ENCODE measurements around the gene ICAM5. TPM values are rescaled to one million over a fixed set of nuclear protein-coding genes. Genes with fewer than 3 reads are reported as not detected.

ICAM5 gene
- total RNA-seq, 1 experiment from 2014 or later = 19.5 TPM

- TF ChIP-seq REST (IDR thresholded peaks at IDR 0.05; ENCODE audit: insufficient read depth in 1 of 2, low read depth in 2 of 2, low read length in 1 of 2) (no peak), POLR2AphosphoS5 (IDR thresholded peaks at IDR 0.05; ENCODE audit: low read depth, low read length) (no peak), CTCF (IDR thresholded peaks at IDR 0.05) (no peak), TCF7L2 (IDR thresholded peaks at IDR 0.05; ENCODE audit: low read depth, low read length) (no peak), SIN3A (IDR thresholded peaks at IDR 0.05; ENCODE audit: borderline replicate concordance, insufficient read depth, low read depth, low read length) (no peak)
- Histone ChIP-seq H3K4me1 (ENCODE audit: control insufficient read depth, insufficient read depth, low read length) (peaks cover 4% of the 10 kb centered on the region), H3K27ac (ENCODE audit: low read length) (no peak overlapping the region), H3K36me3 (ENCODE audit: control insufficient read depth, insufficient read depth, low read length) (no peaks in the 10 kb centered on the region; the same call in 1 of the 2 replicates), H3K4me3 (ENCODE audit: low read depth in 2 of 2, low read length in 2 of 2) (no peak overlapping the region), H3K27me3 (ENCODE audit: control insufficient read depth, insufficient read depth, low read length) (no peaks in the 10 kb centered on the region), H3K9me3 (ENCODE audit: control insufficient read depth, insufficient read depth, low read depth, low read length) (no peaks in the 10 kb centered on the region)
- POLR2A ChIA-PET = no interaction called here
- intact Hi-C loops (cut with micrococcal nuclease; ENCODE audit: unreplicated experiment) (loop anchor here (5.0 kb wide), 1 partner anchor 113 kb away; no protein-coding TSS in a partner anchor), in situ Hi-C loops (cut with HindIII; ENCODE audit: low pct_unique_long_range_greater_than_20kb, low sequenced_read_pairs) (no loop called here)
- DNase-seq (ENCODE audit: low read depth, low spot score) = no peak
- CTCF ChIA-PET = no interaction called here
- no peak for ATAC-seq
- no TSS peak for BruUV-seq (replicated peaks)
These were observed 15.2 kb upstream of the ICAM5 start for GRCh38 chr19:10274589-10274988.

- ChIA-PET CTCF (no interaction called here), POLR2A (no interaction called here)
- Histone ChIP-seq H3K4me3 (ENCODE audit: low read depth in 2 of 2, low read length in 2 of 2) (no peak overlapping the region), H3K27ac (ENCODE audit: low read length) (no peak overlapping the region), H3K27me3 (ENCODE audit: control insufficient read depth, insufficient read depth, low read length) (no peaks in the 10 kb centered on the region), H3K9me3 (ENCODE audit: control insufficient read depth, insufficient read depth, low read depth, low read length) (no peaks in the 10 kb centered on the region), H3K4me1 (ENCODE audit: control insufficient read depth, insufficient read depth, low read length) (0 out of 2 replicates have a peak, but pooled peaks cover 1% of the 10 kb centered on the region), H3K36me3 (ENCODE audit: control insufficient read depth, insufficient read depth, low read length) (peaks cover 2% of the 10 kb centered on the region; the same call in 1 of the 2 replicates)
- intact Hi-C loops (cut with micrococcal nuclease; ENCODE audit: unreplicated experiment) = no loop called here
- in situ Hi-C loops (cut with HindIII; ENCODE audit: low pct_unique_long_range_greater_than_20kb, low sequenced_read_pairs) = no loop called here
- ATAC-seq (no peak; the same call in 1 of the 2 replicates), DNase-seq (ENCODE audit: low read depth, low spot score) (no peak)
- no peak for TF ChIP-seq REST (IDR thresholded peaks at IDR 0.05; ENCODE audit: insufficient read depth in 1 of 2, low read depth in 2 of 2, low read length in 1 of 2)
- TF ChIP-seq CTCF (IDR thresholded peaks at IDR 0.05) = no peak
- TF ChIP-seq TCF7L2 (IDR thresholded peaks at IDR 0.05; ENCODE audit: low read depth, low read length) = no peak
- TF ChIP-seq POLR2AphosphoS5 (IDR thresholded peaks at IDR 0.05; ENCODE audit: low read depth, low read length) = no peak
- TF ChIP-seq SIN3A (IDR thresholded peaks at IDR 0.05; ENCODE audit: borderline replicate concordance, insufficient read depth, low read depth, low read length) = no peak
- BruUV-seq (replicated peaks) = TSS peak; percentile 59
These were observed 11.8 kb upstream of the ICAM5 start for GRCh38 chr19:10277795-10278589.

Measured in Panc1 (cell line).